Parietal lobe (tissue), 2 donors: Measurements from ENCODE around the gene RERE. TPM values are rescaled to one million over a fixed set of nuclear protein-coding genes. Genes with fewer than 3 reads are reported as not detected.

Experiments used
- small RNA-seq: library from RNA; depleted of rRNA; stranded (forward); fragments of <200 nt; gene quantifications from one replicate; pipeline ENCODE3, GENCODE V24; 2014; ENCODE audit warnings: low replicate concordance
- total RNA-seq: library from RNA; depleted of rRNA; stranded (reverse); fragments of >200 nt; gene quantifications from one replicate; pipeline ENCODE4 v1.2.3, GENCODE V29; 2014

Gene RERE
- 534 TPM for total RNA-seq

DNA sequence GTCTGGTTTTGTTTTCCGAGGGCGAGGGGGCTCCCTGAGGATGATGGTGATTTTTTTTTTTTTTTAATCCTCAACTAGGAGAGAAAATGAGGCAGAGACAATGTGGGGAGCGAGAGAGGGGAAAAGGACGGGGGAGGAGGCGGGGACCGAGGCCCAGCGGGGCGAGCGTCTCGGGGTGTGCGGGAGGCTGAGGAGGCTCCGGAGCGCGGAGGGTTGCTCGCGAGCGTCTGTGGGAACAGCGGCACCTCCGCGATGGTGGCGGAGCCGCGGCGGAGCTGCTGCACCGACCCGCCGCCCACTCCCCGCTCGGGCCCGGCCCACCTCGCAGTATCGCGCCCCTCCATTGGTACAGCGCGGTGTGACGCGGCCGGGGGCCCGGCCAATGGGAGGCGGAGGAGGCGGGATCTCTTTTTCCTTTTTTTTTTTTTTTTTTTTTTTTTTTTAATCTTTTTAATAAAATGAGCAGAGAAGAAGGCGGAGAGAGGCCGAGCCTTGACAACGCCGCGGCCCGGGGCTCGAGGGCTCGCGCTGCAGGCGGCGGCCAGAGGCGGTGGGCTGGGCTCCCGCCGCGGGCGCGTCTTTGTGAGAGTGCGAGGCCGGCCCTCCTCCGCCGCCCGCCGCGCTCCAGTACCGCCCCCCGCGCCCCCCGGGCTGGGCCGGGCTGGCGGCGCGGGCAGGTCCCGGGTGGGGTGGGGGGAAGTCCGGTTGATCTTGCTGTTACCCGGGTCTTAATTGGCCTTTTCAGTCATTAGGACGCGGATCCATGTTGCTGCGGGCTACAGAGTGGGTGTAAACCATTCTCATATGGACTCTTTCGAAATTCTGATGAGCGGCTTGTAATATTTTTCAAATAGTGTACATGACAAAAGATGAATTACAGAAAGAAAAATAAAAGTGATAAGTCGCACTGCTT is at the start of gene RERE:
Gene RERE (minus strand): TSS at position 229 of the 913 bp plus-strand sequence.

DNA sequence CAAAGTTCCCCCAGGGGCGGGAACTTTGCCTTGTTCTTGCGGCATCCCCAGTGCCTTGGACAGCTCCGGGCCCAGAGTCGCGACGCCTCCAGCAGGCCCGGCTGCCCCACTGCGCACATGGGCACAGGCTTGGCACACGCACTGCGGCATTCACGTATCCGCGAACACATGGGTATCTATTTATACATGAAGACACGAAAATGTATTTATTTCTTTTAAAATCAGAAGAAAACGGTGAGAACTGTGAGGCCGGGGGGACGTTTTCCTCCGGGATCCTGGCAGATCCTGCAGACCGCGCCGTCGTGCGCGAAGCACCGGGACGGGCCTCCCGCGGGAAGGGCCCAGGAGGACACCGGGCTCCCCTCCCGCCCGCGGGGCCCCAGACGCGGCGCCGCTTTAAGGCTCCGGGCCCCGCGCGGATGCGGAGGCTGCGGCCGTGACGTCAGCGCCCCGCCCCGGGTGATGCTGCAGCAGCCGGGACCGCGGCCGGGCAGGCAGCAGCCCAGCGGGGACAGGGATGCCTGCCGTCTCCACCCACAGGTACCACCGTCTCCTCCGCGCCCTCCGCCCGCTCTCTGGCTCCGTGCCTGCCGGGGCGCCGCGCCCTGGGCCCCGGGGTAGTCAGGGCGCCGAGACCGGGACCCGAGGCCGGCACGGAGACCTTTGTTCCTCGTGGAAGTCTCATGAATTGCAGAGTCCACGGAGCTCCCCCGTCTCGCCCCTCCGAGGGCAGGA is 499.6 kb downstream of the RERE start, which contains the start of gene SLC45A1:
Gene SLC45A1 (plus strand): TSS at position 468 of the 735 bp plus-strand sequence. CDS start 6,216 bp downstream, outside the sequence.

Small RNA genes within 50 kb of the gene (small RNA-seq; reads per million reads assigned to genes)
- gene MIR6728 (not detected), gene RF00019 (not detected), gene RF00599 (not detected)

Other genes starting within 250 kb of the RERE start
- gene ENO1, start 61.0 kb upstream of the RERE start, total RNA-seq, result 225 TPM
- not detected for gene CA6, start 128.2 kb upstream of the RERE start, total RNA-seq
- not detected for gene SLC2A7, start 208.8 kb upstream of the RERE start, total RNA-seq